HepG2 (cell line): ENCODE results near the gene ZC3H18. TPM values are rescaled to one million over a fixed set of nuclear protein-coding genes. Genes with fewer than 3 reads are reported as not detected.

Experiments used
- AKAP8 ChIP-seq: sonication (generic); formaldehyde crosslinking; IDR thresholded peaks from 2 replicates; pipeline ENCODE4 v1.5.1; 2020; ENCODE audit warnings: mild to moderate bottlenecking, missing genetic modification reagents
- CENPX ChIP-seq: sonication (generic); formaldehyde crosslinking; IDR thresholded peaks from 2 replicates; pipeline ENCODE4 v1.9.0; 2021; ENCODE audit warnings: mild to moderate bottlenecking, missing genetic modification reagents, moderate library complexity
- GATAD2A ChIP-seq: IDR thresholded peaks from 2 replicates; pipeline ENCODE4 v1.6.1; 2016
- MED8 ChIP-seq: sonication (generic); formaldehyde crosslinking; IDR thresholded peaks from 2 replicates; pipeline ENCODE4 v1.8.1; 2023; ENCODE audit warnings: mild to moderate bottlenecking, missing genetic modification reagents; ENCODE audit not compliant: insufficient replicate concordance
- MZF1 ChIP-seq: sonication (generic); formaldehyde crosslinking; IDR thresholded peaks from 2 replicates; pipeline ENCODE4 v1.8.1; 2023; ENCODE audit warnings: mild to moderate bottlenecking, missing genetic modification reagents, borderline replicate concordance
- NFE2L1 ChIP-seq: sonication (generic); formaldehyde crosslinking; IDR thresholded peaks from 2 replicates; pipeline ENCODE4 v1.4.0; 2020; ENCODE audit warnings: missing genetic modification reagents, mild to moderate bottlenecking, borderline replicate concordance
- NPAS2 ChIP-seq: sonication (generic); formaldehyde crosslinking; IDR thresholded peaks from 2 replicates; pipeline ENCODE4 v1.8.0; 2022; ENCODE audit warnings: mild to moderate bottlenecking, missing genetic modification reagents, borderline replicate concordance
- RAD21 ChIP-seq: fragments of 450-650 bp; formaldehyde crosslinking; IDR thresholded peaks from 2 replicates; pipeline ENCODE4 v1.5.0; 2020; ENCODE audit warnings: mild to moderate bottlenecking
- REPIN1 ChIP-seq: sonication (generic); formaldehyde crosslinking; IDR thresholded peaks from 2 replicates; pipeline ENCODE4 v1.8.0; 2022; ENCODE audit warnings: missing genetic modification reagents, low read depth, mild to moderate bottlenecking, borderline replicate concordance
- RFX5 ChIP-seq: IDR thresholded peaks from 2 replicates; pipeline ENCODE4 v1.6.1; 2011; ENCODE audit warnings: low read depth, low read length, improper control_type of control experiment
- SKI ChIP-seq: fragments of 450-650 bp; IDR thresholded peaks from one replicate; pipeline ENCODE4 v1.6.1; 2018; ENCODE audit warnings: mild to moderate bottlenecking; ENCODE audit not compliant: partially characterized antibody
- SOX13 ChIP-seq, 3 experiments: fragments of 450-650 bp in 1 of 3; sonication (generic) in 1 of 3; formaldehyde crosslinking in 1 of 3; IDR thresholded peaks in 2 of 3; conservative IDR thresholded peaks in 1 of 3; 2 replicates each; pipeline versions ENCODE4 v1.5.0 to v1.6.1; 2016 to 2020; ENCODE audit warnings: antibody characterized with exemption in 1 of 3, mild to moderate bottlenecking in 1 of 3, missing compliant biosample characterization in 1 of 3, missing genetic modification reagents in 1 of 3, moderate library complexity in 1 of 3
- THAP7 ChIP-seq: sonication (generic); formaldehyde crosslinking; IDR thresholded peaks from 2 replicates; pipeline ENCODE4 v1.8.1; 2023; ENCODE audit warnings: mild to moderate bottlenecking, missing genetic modification reagents
- TOE1 ChIP-seq: sonication (generic); formaldehyde crosslinking; IDR thresholded peaks from 2 replicates; pipeline ENCODE4 v1.4.0; 2020; ENCODE audit warnings: mild to moderate bottlenecking, missing genetic modification reagents
- YEATS2 ChIP-seq: sonication (generic); formaldehyde crosslinking; IDR thresholded peaks from 2 replicates; pipeline ENCODE4 v1.4.0; 2020; ENCODE audit warnings: missing genetic modification reagents, borderline replicate concordance
- ZNF253 ChIP-seq: sonication (generic); formaldehyde crosslinking; IDR thresholded peaks from 2 replicates; pipeline ENCODE4 v1.8.0; 2022; ENCODE audit warnings: mild to moderate bottlenecking, missing genetic modification reagents, borderline replicate concordance
- ZNF343 ChIP-seq: sonication (generic); formaldehyde crosslinking; IDR thresholded peaks from 2 replicates; pipeline ENCODE4 v1.4.0; 2020; ENCODE audit warnings: mild to moderate bottlenecking, missing genetic modification reagents
- ZNF572 ChIP-seq: sonication (generic); formaldehyde crosslinking; IDR thresholded peaks from 2 replicates; pipeline ENCODE4 v1.5.1; 2020; ENCODE audit warnings: mild to moderate bottlenecking, missing genetic modification reagents
- ZNF776 ChIP-seq: sonication (generic); formaldehyde crosslinking; IDR thresholded peaks from 2 replicates; pipeline ENCODE4 v1.4.0; 2020; ENCODE audit warnings: mild to moderate bottlenecking, missing genetic modification reagents
- ZNF891 ChIP-seq: sonication (generic); formaldehyde crosslinking; IDR thresholded peaks from 2 replicates; pipeline ENCODE4 v1.5.0; 2020; ENCODE audit warnings: mild to moderate bottlenecking, missing genetic modification reagents
- ZSCAN21 ChIP-seq: sonication (generic); formaldehyde crosslinking; IDR thresholded peaks from 2 replicates; pipeline ENCODE4 v1.8.0; 2022; ENCODE audit warnings: mild to moderate bottlenecking, missing genetic modification reagents, moderate library complexity, borderline replicate concordance
- polyA plus RNA-seq, 8 experiments: library from polyadenylated mRNA; depleted of rRNA in 3 of 8; stranded (reverse) in 7 of 8; unstranded in 1 of 8; fragments of >200 nt; fragmentation: Illumina TruSeq in 4 of 8; extraction: Trizol in 4 of 8; gene quantifications; 2 replicates each; pipeline versions ENCODE4 v1.2.1 to v1.2.3, GENCODE V29; 2011 to 2016; ENCODE audit warnings: low read depth in 4 of 8, missing spikeins in 1 of 8, mixed read lengths in 1 of 8; ENCODE audit not compliant: insufficient read depth in 1 of 8
- total RNA-seq, 5 experiments: library from RNA; depleted of rRNA; stranded (reverse); fragments of >200 nt; fragmentation: Illumina TruSeq; extraction: Trizol; gene quantifications; 2 replicates each; pipeline ENCODE4 v1.2.3, GENCODE V29; 2016; ENCODE audit warnings: low read depth in 1 of 5
- TF ChIP-seq, protein P1 (sequence below): IDR thresholded peaks from 2 replicates; pipeline ENCODE4 v1.6.1; 2016; ENCODE audit warnings: missing compliant biosample characterization, missing genetic modification reagents, borderline replicate concordance
- TF ChIP-seq, protein P2 (sequence below): sonication (generic); formaldehyde crosslinking; IDR thresholded peaks from 2 replicates; pipeline ENCODE4 v1.9.0; 2021; ENCODE audit warnings: missing genetic modification reagents, borderline replicate concordance
- TF ChIP-seq, protein P3 (sequence below): IDR thresholded peaks from 2 replicates; pipeline ENCODE4 v1.6.1; 2016

Gene ZC3H18
- total and polyA plus RNA-seq, 2 of the 13 experiments (the other 11 are each of a cell fraction or from before 2014, with no cell fraction given), result 11.2 to 27.4 TPM

- TF ChIP-seq ZSCAN21, result 0 out of 2 replicates have a peak, but pooled peaks have one; percentile 9
- 0 out of 2 replicates have a peak, but pooled peaks have one; percentile 48 for TF ChIP-seq ZNF572
- TF ChIP-seq ZNF253 (CRISPR knock-in tag), result no peak
- 0 out of 2 replicates have a peak, but pooled peaks have one; percentile 36 for TF ChIP-seq ZNF776 (CRISPR knock-in tag)
- no peak; the same call in 1 of the 2 replicates for TF ChIP-seq THAP7 (CRISPR knock-in tag)
- TF ChIP-seq RFX5, result no peak
- TF ChIP-seq TOE1 (CRISPR knock-in tag), result no peak
- TF ChIP-seq, protein P1, sequence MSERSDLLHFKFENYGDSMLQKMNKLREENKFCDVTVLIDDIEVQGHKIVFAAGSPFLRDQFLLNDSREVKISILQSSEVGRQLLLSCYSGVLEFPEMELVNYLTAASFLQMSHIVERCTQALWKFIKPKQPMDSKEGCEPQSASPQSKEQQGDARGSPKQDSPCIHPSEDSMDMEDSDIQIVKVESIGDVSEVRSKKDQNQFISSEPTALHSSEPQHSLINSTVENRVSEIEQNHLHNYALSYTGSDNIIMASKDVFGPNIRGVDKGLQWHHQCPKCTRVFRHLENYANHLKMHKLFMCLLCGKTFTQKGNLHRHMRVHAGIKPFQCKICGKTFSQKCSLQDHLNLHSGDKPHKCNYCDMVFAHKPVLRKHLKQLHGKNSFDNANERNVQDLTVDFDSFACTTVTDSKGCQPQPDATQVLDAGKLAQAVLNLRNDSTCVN (CRISPR knock-in tag), result no peak
- no peak for TF ChIP-seq CENPX (CRISPR knock-in tag)
- TF ChIP-seq NPAS2 (CRISPR knock-in tag), result 0 out of 2 replicates have a peak, but pooled peaks have one; percentile 83
- TF ChIP-seq REPIN1, result 0 out of 2 replicates have a peak, but pooled peaks have one; percentile 40
- TF ChIP-seq ZNF343 (CRISPR knock-in tag), result no peak
- 0 out of 2 replicates have a peak, but pooled peaks have one; percentile 24 for TF ChIP-seq RAD21 (CRISPR knock-in tag)
- peak; percentile 57 for TF ChIP-seq MED8
- peak; percentile 32; the same call in 1 of the 2 replicates for TF ChIP-seq GATAD2A (CRISPR knock-in tag)
- no peak for TF ChIP-seq NFE2L1 (CRISPR knock-in tag)
- TF ChIP-seq, protein P2, sequence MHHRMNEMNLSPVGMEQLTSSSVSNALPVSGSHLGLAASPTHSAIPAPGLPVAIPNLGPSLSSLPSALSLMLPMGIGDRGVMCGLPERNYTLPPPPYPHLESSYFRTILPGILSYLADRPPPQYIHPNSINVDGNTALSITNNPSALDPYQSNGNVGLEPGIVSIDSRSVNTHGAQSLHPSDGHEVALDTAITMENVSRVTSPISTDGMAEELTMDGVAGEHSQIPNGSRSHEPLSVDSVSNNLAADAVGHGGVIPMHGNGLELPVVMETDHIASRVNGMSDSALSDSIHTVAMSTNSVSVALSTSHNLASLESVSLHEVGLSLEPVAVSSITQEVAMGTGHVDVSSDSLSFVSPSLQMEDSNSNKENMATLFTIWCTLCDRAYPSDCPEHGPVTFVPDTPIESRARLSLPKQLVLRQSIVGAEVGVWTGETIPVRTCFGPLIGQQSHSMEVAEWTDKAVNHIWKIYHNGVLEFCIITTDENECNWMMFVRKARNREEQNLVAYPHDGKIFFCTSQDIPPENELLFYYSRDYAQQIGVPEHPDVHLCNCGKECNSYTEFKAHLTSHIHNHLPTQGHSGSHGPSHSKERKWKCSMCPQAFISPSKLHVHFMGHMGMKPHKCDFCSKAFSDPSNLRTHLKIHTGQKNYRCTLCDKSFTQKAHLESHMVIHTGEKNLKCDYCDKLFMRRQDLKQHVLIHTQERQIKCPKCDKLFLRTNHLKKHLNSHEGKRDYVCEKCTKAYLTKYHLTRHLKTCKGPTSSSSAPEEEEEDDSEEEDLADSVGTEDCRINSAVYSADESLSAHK (CRISPR knock-in tag), result 0 out of 2 replicates have a peak, but pooled peaks have one; percentile 23
- no peak; the same call in 1 of the 2 replicates for TF ChIP-seq SOX13 (IDR thresholded peaks at IDR 0.05)
- TF ChIP-seq SOX13 (CRISPR knock-in tag; conservative IDR thresholded peaks at IDR 0.05 in 1 of 2, IDR thresholded peaks at IDR 0.05 in 1 of 2), result peak in 1 of 2 experiments; percentile 47; a peak in 1 of 4 replicates
- TF ChIP-seq SKI, result peak; percentile 24
- TF ChIP-seq AKAP8, result no peak; the same call in 1 of the 2 replicates
- TF ChIP-seq YEATS2 (CRISPR knock-in tag), result no peak; the same call in 1 of the 2 replicates
- TF ChIP-seq, protein P3, sequence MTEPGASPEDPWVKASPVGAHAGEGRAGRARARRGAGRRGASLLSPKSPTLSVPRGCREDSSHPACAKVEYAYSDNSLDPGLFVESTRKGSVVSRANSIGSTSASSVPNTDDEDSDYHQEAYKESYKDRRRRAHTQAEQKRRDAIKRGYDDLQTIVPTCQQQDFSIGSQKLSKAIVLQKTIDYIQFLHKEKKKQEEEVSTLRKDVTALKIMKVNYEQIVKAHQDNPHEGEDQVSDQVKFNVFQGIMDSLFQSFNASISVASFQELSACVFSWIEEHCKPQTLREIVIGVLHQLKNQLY (CRISPR knock-in tag), result no peak
- 0 out of 2 replicates have a peak, but pooled peaks have one; percentile 48 for TF ChIP-seq ZNF891 (CRISPR knock-in tag)
- no peak for TF ChIP-seq MZF1 (CRISPR knock-in tag)
Observed at GRCh38 chr16:88649195-88649923, 79.2 kb downstream of the ZC3H18 start (continued).
